ENCODE measurements around the gene MUSTN1.

The MUSTN1 gene

GRCh38 chr3:52836471-52836845, 1.6 kb upstream of the MUSTN1 start:
- H3K27ac ChIP-seq = no peak overlapping the region
- no peak for TF ChIP-seq ZFX (IDR thresholded peaks at IDR 0.05)
- no peak for TF ChIP-seq CTCF (conservative IDR thresholded peaks at IDR 0.05)

GRCh38 chr3:52835766-52836470, 1.1 kb upstream of the MUSTN1 start:
- TF ChIP-seq CTCF (conservative IDR thresholded peaks at IDR 0.05) (no peak), ZFX (IDR thresholded peaks at IDR 0.05) (no peak)
- no peak overlapping the region for H3K27ac ChIP-seq

GRCh38 chr3:52833202-52833601, 1.6 kb downstream of the MUSTN1 start:
- TF ChIP-seq CTCF (conservative IDR thresholded peaks at IDR 0.05) (no peak), ZFX (IDR thresholded peaks at IDR 0.05) (no peak)
- no peak overlapping the region for H3K27ac ChIP-seq

GRCh38 chr3:52831500-52832301, 3.1 kb downstream of the MUSTN1 start:
- H3K27ac ChIP-seq = peak overlapping the region; percentile 52
- TF ChIP-seq ZFX (IDR thresholded peaks at IDR 0.05) = no peak

- H3K27ac ChIP-seq = peak within 1 kb of the TSS; percentile 52
- TF ChIP-seq ZFX (IDR thresholded peaks at IDR 0.05) = no peak
- no peak for TF ChIP-seq CTCF (conservative IDR thresholded peaks at IDR 0.05)
Measured at GRCh38 chr3:52830535-52831258, 4.1 kb downstream of the MUSTN1 start, which contains the start of gene ITIH4. Gene ITIH4, minus strand, starts transcription at chr3:52830672. Its CDS starts 30 bp downstream, at chr3:52830642.

- TF ChIP-seq ZFX (IDR thresholded peaks at IDR 0.05) = no peak
- no peak for TF ChIP-seq CTCF (conservative IDR thresholded peaks at IDR 0.05)
- H3K27ac ChIP-seq = peak overlapping the region; percentile 52
Measured at GRCh38 chr3:52829906-52830463, 4.8 kb downstream of the MUSTN1 start.

- TF ChIP-seq CTCF (conservative IDR thresholded peaks at IDR 0.05) = no peak
- no peak for TF ChIP-seq ZFX (IDR thresholded peaks at IDR 0.05)
- H3K27ac ChIP-seq = peak overlapping the region; percentile 52
Measured at GRCh38 chr3:52829482-52829881, 5.3 kb downstream of the MUSTN1 start.
